Fibroblast of the aortic adventitia (primary cell): Measurements from ENCODE around the gene SPATA13. TPM values are rescaled to one million over a fixed set of nuclear protein-coding genes. Genes with fewer than 3 reads are reported as not detected.

Experiments used
- DNase-seq: peaks from one replicate; pipeline ENCODE4 v3.0.0-alpha.2; 2010; ENCODE audit warnings: low read depth
- H3K4me3 ChIP-seq: 2 replicates; pipeline ENCODE4 v1.5.1; 2011; ENCODE audit warnings: low read depth, mild to moderate bottlenecking, control low read depth, low read length, moderate library complexity
- CTCF ChIP-seq: IDR thresholded peaks from 2 replicates; pipeline ENCODE4 v1.5.1; 2011; ENCODE audit warnings: mild to moderate bottlenecking, low read length, control low read depth, inconsistent platforms; ENCODE audit not compliant: insufficient read depth
- total RNA-seq: library from RNA; depleted of rRNA; stranded (reverse); fragments of >200 nt; gene quantifications from 2 replicates; pipeline ENCODE4 v1.2.3, GENCODE V29; 2012; ENCODE audit warnings: low replicate concordance

Gene SPATA13
- total RNA-seq, 1 donor, result 12.2 TPM

GRCh38 chr13:24230428-24231072 lies 70.0 kb downstream of the SPATA13 start:
- TF ChIP-seq CTCF, result no peak
- no peak for DNase-seq
- no peak overlapping the region for H3K4me3 ChIP-seq

GRCh38 chr13:24231377-24231776 lies 70.9 kb downstream of the SPATA13 start:
- TF ChIP-seq CTCF, result no peak
- no peak overlapping the region for H3K4me3 ChIP-seq
- DNase-seq, result no peak

- H3K4me3 ChIP-seq, result no peak overlapping the region
- no peak for TF ChIP-seq CTCF
- no peak for DNase-seq
Measured at GRCh38 chr13:24232037-24232436, 71.5 kb downstream of the SPATA13 start.

- H3K4me3 ChIP-seq, result no peak overlapping the region
- no peak for TF ChIP-seq CTCF
- DNase-seq, result no peak
Measured at GRCh38 chr13:24232474-24232873, 72.0 kb downstream of the SPATA13 start.

GRCh38 chr13:24233351-24233901 lies 72.9 kb downstream of the SPATA13 start:
- no peak for TF ChIP-seq CTCF
- peak; percentile 56 for DNase-seq
- peak overlapping the region; percentile 50 for H3K4me3 ChIP-seq

- no peak for DNase-seq
- TF ChIP-seq CTCF, result no peak
- no peak overlapping the region for H3K4me3 ChIP-seq
Measured at GRCh38 chr13:24234200-24234915, 73.8 kb downstream of the SPATA13 start.
